PC-9 (cell line): ENCODE results near the gene SLC9A9. TPM values are rescaled to one million over a fixed set of nuclear protein-coding genes. Genes with fewer than 3 reads are reported as not detected.

Experiments used
- BruUV-seq: library from RNA; stranded (reverse); fragments of 400-500 nt; replicated peaks from 2 replicates; lab custom pipeline; 2021; lab: Mats Ljungman, UMichigan
- CTCF ChIA-PET: fragments of 300-600 bp; sonication (Branson Sonifier 250); formaldehyde crosslinking; loops from one replicate; lab custom pipeline; 2022; ENCODE audit warnings: antibody characterized with exemption; lab: Charles Lee
- POLR2A ChIA-PET: fragments of 300-600 bp; sonication (Branson Sonifier 250); formaldehyde crosslinking; loops from one replicate; lab custom pipeline; 2022; ENCODE audit warnings: antibody characterized with exemption; ENCODE audit not compliant: unreplicated experiment; lab: Charles Lee
- DNase-seq, 2 experiments: peaks; one replicate each; pipeline versions ENCODE4 v3.0.0 to v3.0.0-alpha.2; 2015 to 2022; ENCODE audit warnings: mixed read lengths in 1 of 2
- H2AFZ ChIP-seq: fragments of 200-600 bp; sonication (generic); 2 replicates; pipeline ENCODE4 v1.8.1; 2017; ENCODE audit warnings: antibody characterized with exemption
- H3F3A ChIP-seq: fragments of 200-600 bp; sonication (generic); 2 replicates; pipeline ENCODE4 v1.8.1; 2017; ENCODE audit warnings: antibody characterized with exemption, mild to moderate bottlenecking, low read depth; ENCODE audit not compliant: insufficient read depth
- H3K27ac ChIP-seq: fragments of 200-600 bp; sonication (generic); 2 replicates; pipeline ENCODE4 v1.6.1; 2016; ENCODE audit warnings: mixed run types
- H3K27me3 ChIP-seq: fragments of 200-600 bp; sonication (generic); 2 replicates; pipeline ENCODE4 v1.6.1; 2016; ENCODE audit warnings: low read depth, mixed run types; ENCODE audit not compliant: insufficient read depth
- H3K36me3 ChIP-seq: fragments of 200-600 bp; sonication (generic); 2 replicates; pipeline ENCODE4 v1.6.1; 2016; ENCODE audit warnings: low read depth, mixed run types
- H3K4me1 ChIP-seq: fragments of 200-600 bp; sonication (generic); replicated peaks from 2 replicates; pipeline ENCODE4 v1.6.1; 2016; ENCODE audit warnings: mixed run types; ENCODE audit not compliant: insufficient read depth
- H3K4me2 ChIP-seq: fragments of 200-600 bp; sonication (generic); 2 replicates; pipeline ENCODE4 v1.6.1; 2017; ENCODE audit warnings: mixed run types
- H3K4me3 ChIP-seq: fragments of 200-600 bp; sonication (generic); 2 replicates; pipeline ENCODE4 v1.6.1; 2016; ENCODE audit warnings: mixed run types
- H3K79me2 ChIP-seq: fragments of 200-600 bp; sonication (generic); 2 replicates; pipeline ENCODE4 v1.6.1; 2017; ENCODE audit warnings: low read depth, mixed run types
- H3K9me2 ChIP-seq: fragments of 200-600 bp; sonication (generic); 2 replicates; pipeline ENCODE4 v1.8.1; 2017; ENCODE audit warnings: mild to moderate bottlenecking; ENCODE audit not compliant: insufficient read depth
- H3K9me3 ChIP-seq: fragments of 200-600 bp; sonication (generic); 2 replicates; pipeline ENCODE4 v1.8.1; 2016; ENCODE audit warnings: low read depth; ENCODE audit not compliant: insufficient read depth
- H4K20me1 ChIP-seq: fragments of 200-600 bp; sonication (generic); 2 replicates; pipeline ENCODE4 v1.8.1; 2017; ENCODE audit not compliant: insufficient read depth
- CTCF ChIP-seq: fragments of 200-600 bp; sonication (generic); conservative IDR thresholded peaks from 2 replicates; pipeline ENCODE4 v1.6.1; 2017; ENCODE audit warnings: mixed run types, antibody characterized with exemption, mild to moderate bottlenecking, moderate library complexity
- EZH2 ChIP-seq: fragments of 200-600 bp; sonication (generic); IDR thresholded peaks from 2 replicates; pipeline ENCODE4 v1.8.0; 2017; ENCODE audit warnings: antibody characterized with exemption, low read depth
- intact Hi-C: fragments of 100-400 bp; cut with micrococcal nuclease; formaldehyde crosslinking; loops from one replicate; pipeline ENCODE4 v1.10.0; 2022; ENCODE audit not compliant: unreplicated experiment
- total RNA-seq: library from RNA; stranded (reverse); gene quantifications from 2 replicates; pipeline ENCODE4 v1.2.3, GENCODE V29; 2021

Gene SLC9A9
- total RNA-seq, 1 experiment from 2014 or later, result 1.7 TPM

- H3K79me2 ChIP-seq, result no peaks in the 10 kb centered on the region
- no peak overlapping the region for H3K27ac ChIP-seq
- TF ChIP-seq CTCF (no peak), EZH2 (no peak)
- no peak overlapping the region for H2AFZ ChIP-seq
- H3K27me3 ChIP-seq, result no peaks in the 10 kb centered on the region
- H3F3A ChIP-seq, result no peaks in the 10 kb centered on the region
- BruUV-seq, result no TSS peak
- intact Hi-C loops, result no loop called here
- no peak for DNase-seq
- H4K20me1 ChIP-seq, result no peaks in the 10 kb centered on the region
- H3K4me2 ChIP-seq, result no peak overlapping the region
- no peaks in the 10 kb centered on the region for H3K36me3 ChIP-seq
- H3K4me1 ChIP-seq, result no peaks in the 10 kb centered on the region
- ChIA-PET POLR2A (no interaction called here), CTCF (no interaction called here)
- H3K9me2 ChIP-seq, result no peaks in the 10 kb centered on the region
- no peak overlapping the region for H3K4me3 ChIP-seq
- H3K9me3 ChIP-seq, result 0 out of 2 replicates have a peak, but pooled peaks cover 4% of the 10 kb centered on the region
These were observed 428.7 kb downstream of the SLC9A9 start for GRCh38 chr3:143419611-143420010.

- H3K27ac ChIP-seq, result no peak overlapping the region
These were observed 429.9 kb downstream of the SLC9A9 start for GRCh38 chr3:143418391-143418790.

GRCh38 chr3:143416229-143416628 is 432.0 kb downstream of the SLC9A9 start:
- Histone ChIP-seq H4K20me1 (no peaks in the 10 kb centered on the region), H2AFZ (no peak overlapping the region), H3K4me2 (no peak overlapping the region), H3K79me2 (no peaks in the 10 kb centered on the region), H3K36me3 (no peaks in the 10 kb centered on the region), H3K27ac (no peak overlapping the region), H3F3A (no peaks in the 10 kb centered on the region), H3K4me1 (no peaks in the 10 kb centered on the region), H3K9me2 (no peaks in the 10 kb centered on the region), H3K27me3 (no peaks in the 10 kb centered on the region), H3K9me3 (no peaks in the 10 kb centered on the region), H3K4me3 (no peak overlapping the region)
- TF ChIP-seq CTCF (no peak), EZH2 (no peak)
- ChIA-PET POLR2A (no interaction called here), CTCF (no interaction called here)
- intact Hi-C loops, result no loop called here
- no peak for DNase-seq
- BruUV-seq, result no TSS peak

More at GRCh38 chr3:143418391-143418790, 429.9 kb downstream of the SLC9A9 start:
- POLR2A ChIA-PET, result no interaction called here
- TF ChIP-seq CTCF (no peak), EZH2 (no peak)
- no peak overlapping the region for H3K4me2 ChIP-seq
- no peak overlapping the region for H2AFZ ChIP-seq
- 0 out of 2 replicates have a peak, but pooled peaks cover 4% of the 10 kb centered on the region for H3K9me3 ChIP-seq
- intact Hi-C loops, result no loop called here
- no peaks in the 10 kb centered on the region for H3F3A ChIP-seq
- H3K9me2 ChIP-seq, result no peaks in the 10 kb centered on the region
- no peaks in the 10 kb centered on the region for H3K79me2 ChIP-seq
- BruUV-seq, result no TSS peak
- no peaks in the 10 kb centered on the region for H3K36me3 ChIP-seq
- CTCF ChIA-PET, result no interaction called here
- H3K27me3 ChIP-seq, result no peaks in the 10 kb centered on the region
- no peak overlapping the region for H3K4me3 ChIP-seq
- H3K4me1 ChIP-seq, result no peaks in the 10 kb centered on the region
- DNase-seq, result no peak
- no peaks in the 10 kb centered on the region for H4K20me1 ChIP-seq
